Hepatocyte (in vitro differentiated cells): ENCODE results near the gene IL1RL2.

Experiments
- EZH2 ChIP-seq: fragments of 200-600 bp; sonication (generic); IDR thresholded peaks from 2 replicates; pipeline ENCODE4 v1.6.1; 2016; ENCODE audit warnings: antibody characterized with exemption, mild to moderate bottlenecking, borderline replicate concordance
- EZH2phosphoT487 ChIP-seq: fragments of 200-600 bp; sonication (generic); IDR thresholded peaks from one replicate; pipeline ENCODE4 v1.6.1; 2018; ENCODE audit warnings: antibody characterized with exemption, mild to moderate bottlenecking, low read depth, moderate library complexity; ENCODE audit not compliant: unreplicated experiment, severe bottlenecking
- TF ChIP-seq, protein P1 (sequence below): fragments of 200-600 bp; sonication (generic); IDR thresholded peaks from 2 replicates; pipeline ENCODE4 v1.5.1; 2016; ENCODE audit warnings: antibody characterized with exemption, mild to moderate bottlenecking; ENCODE audit not compliant: poor library complexity

DNA sequence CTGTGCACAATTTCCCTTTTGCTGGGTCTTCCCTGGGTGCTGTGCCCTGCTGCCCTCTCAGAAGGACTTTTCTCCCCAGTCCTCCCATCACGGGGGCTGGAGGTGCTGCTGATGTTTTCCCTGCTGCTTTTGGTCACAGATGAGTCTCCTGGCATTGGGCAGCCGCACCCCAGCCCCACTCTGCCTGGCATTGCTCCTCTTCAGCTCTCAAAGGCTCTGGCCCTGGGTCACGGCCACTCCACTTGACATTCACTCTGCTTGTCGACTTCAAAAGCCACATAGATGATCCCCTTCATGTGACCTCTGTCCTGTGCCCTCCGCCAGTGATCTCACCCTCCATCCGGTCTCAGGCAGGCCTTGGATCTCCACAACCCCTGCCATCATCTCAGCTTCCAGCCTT, 81.0 kb downstream of the IL1RL2 start:
- TF ChIP-seq, protein P1, sequence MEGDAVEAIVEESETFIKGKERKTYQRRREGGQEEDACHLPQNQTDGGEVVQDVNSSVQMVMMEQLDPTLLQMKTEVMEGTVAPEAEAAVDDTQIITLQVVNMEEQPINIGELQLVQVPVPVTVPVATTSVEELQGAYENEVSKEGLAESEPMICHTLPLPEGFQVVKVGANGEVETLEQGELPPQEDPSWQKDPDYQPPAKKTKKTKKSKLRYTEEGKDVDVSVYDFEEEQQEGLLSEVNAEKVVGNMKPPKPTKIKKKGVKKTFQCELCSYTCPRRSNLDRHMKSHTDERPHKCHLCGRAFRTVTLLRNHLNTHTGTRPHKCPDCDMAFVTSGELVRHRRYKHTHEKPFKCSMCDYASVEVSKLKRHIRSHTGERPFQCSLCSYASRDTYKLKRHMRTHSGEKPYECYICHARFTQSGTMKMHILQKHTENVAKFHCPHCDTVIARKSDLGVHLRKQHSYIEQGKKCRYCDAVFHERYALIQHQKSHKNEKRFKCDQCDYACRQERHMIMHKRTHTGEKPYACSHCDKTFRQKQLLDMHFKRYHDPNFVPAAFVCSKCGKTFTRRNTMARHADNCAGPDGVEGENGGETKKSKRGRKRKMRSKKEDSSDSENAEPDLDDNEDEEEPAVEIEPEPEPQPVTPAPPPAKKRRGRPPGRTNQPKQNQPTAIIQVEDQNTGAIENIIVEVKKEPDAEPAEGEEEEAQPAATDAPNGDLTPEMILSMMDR, result no peak
- no peak for TF ChIP-seq EZH2
- TF ChIP-seq EZH2phosphoT487, result no peak
